Glomerular endothelial cell (primary cell): ENCODE results near the gene GPR45. TPM values are rescaled to one million over a fixed set of nuclear protein-coding genes. Genes with fewer than 3 reads are reported as not detected.

ENCODE experiments used
- total RNA-seq: library from RNA; depleted of rRNA; stranded (reverse); fragments of >200 nt; gene quantifications from 2 replicates; pipeline ENCODE4 v1.2.3, GENCODE V29; 2015

GPR45 gene
- total RNA-seq, 1 donor from 2014 or later, result not detected

Other genes with a start within 250 kb of the GPR45 start
- gene MRPS9, start 203.7 kb upstream of the GPR45 start, total RNA-seq, result 16.0 and 16.8 TPM in 2 replicates
- 40.6 and 49.4 TPM in 2 replicates for gene TGFBRAP1, start 88.0 kb downstream of the GPR45 start, total RNA-seq
- 13.0 and 16.5 TPM in 2 replicates for gene C2orf49, start 95.8 kb downstream of the GPR45 start, total RNA-seq
- gene FHL2, start 157.3 kb downstream of the GPR45 start, total RNA-seq, result 115 and 138 TPM in 2 replicates